Left ventricle myocardium superior (tissue), 1 donor: ENCODE results near the gene TFCP2L1. TPM values are rescaled to one million over a fixed set of nuclear protein-coding genes. Genes with fewer than 3 reads are reported as not detected.

Source experiments
- ATAC-seq: fragments of 200-7000 bp; cut with Tn5 transposase; one replicate; pipeline ENCODE4 v1.9.1; 2020; ENCODE audit warnings: mild to moderate bottlenecking, moderate library complexity
- DNase-seq: peaks from one replicate; pipeline ENCODE4 v3.0.0-alpha.2; 2020
- intact Hi-C: fragments of 100-400 bp; cut with micrococcal nuclease; formaldehyde crosslinking; loops from one replicate; pipeline ENCODE4 v1.11.0; 2022
- total RNA-seq: library from RNA; stranded (reverse); fragmentation: NEBNext Ultra II Directional; extraction: Animal tissue kit (Norgen Biotek cat#: 25700); gene quantifications from one replicate; pipeline ENCODE4 v1.2.1, GENCODE V29; 2021
- donor health status: DM: no; HTN: yes; CAD: no; lungs with severe emphysema.

TFCP2L1 gene
- total RNA-seq, 1 donor from 2014 or later: 0.17 TPM

DNA sequence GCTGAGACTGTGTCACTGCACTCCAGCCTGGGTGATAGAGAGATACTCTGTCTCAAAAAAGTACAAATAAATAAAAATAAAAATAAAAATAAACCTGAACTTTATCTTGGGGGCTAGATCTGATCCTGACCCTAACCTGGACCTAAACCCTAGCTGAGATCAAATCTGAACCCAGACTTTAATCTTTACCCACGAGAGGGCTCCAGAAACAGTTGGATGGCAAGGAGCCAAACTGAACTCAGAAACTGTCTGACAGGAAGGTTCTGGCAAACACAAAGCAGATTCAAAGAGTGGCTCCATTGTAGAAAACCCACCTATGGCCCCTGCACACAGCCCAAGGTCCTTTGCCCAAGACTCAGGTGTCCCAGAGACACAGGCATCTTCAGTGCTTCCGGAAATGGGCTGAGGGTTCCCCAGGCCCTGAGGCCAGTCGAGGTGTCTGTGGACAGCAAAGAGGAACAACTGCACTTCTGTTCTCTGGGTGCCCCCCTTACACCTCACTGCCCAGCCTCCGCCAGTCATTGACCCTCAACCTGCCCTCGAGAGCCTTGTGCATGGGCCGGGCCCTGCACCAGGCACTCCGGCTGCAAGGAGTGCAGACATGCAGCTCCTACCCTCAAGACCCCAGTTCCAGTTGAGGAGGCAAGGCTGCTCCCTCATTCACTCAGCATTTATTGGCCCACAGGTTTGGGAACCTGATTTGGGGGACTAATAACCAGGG, 95.2 kb downstream of the TFCP2L1 start:
- intact Hi-C loops: no loop called here
- ATAC-seq (no peak), DNase-seq (no peak)

DNA sequence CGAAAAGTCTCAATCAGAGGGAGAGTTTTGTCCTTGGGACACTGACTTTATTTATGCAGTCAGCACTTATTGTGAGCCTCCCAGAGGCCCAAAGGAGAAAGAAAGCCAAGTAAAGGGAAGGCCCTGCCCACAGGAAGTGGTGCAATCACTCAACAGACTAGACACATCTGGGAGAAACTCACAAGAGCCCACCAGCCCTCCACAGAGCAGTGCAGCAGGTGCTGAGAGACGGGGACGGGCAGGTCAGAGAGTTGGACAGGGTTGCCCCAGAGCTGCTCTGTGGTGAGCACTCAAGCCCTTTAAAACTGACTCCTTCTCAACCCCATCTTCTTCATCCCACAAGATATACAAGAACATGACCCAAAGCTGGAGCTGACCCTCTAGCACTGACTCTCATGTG, 96.0 kb downstream of the TFCP2L1 start:
- DNase-seq: no peak
- intact Hi-C loops: no loop called here
- peak; percentile 62 for ATAC-seq

DNA sequence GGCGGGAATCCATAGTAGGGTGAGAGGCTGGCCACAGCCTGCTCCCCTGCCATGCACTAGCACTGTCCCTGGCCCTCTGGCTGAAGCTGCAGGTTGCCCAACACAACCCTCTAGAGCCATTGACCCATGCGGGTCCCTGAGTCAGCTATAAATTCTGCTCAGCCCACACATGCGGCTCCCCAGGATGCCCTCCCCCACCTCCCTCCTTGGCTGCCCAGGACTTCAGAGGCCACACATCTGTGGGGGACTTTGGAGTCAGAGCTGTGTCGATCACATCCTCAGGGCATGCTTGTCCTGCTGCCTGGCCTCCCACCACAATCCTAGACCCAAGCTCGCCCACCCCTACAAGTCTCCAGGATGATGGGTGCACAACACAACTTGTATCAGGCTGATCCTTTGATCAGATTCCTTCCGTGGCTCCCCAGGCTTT, 97.0 kb downstream of the TFCP2L1 start:
- no peak for DNase-seq
- intact Hi-C loops: no loop called here
- no peak for ATAC-seq

DNA sequence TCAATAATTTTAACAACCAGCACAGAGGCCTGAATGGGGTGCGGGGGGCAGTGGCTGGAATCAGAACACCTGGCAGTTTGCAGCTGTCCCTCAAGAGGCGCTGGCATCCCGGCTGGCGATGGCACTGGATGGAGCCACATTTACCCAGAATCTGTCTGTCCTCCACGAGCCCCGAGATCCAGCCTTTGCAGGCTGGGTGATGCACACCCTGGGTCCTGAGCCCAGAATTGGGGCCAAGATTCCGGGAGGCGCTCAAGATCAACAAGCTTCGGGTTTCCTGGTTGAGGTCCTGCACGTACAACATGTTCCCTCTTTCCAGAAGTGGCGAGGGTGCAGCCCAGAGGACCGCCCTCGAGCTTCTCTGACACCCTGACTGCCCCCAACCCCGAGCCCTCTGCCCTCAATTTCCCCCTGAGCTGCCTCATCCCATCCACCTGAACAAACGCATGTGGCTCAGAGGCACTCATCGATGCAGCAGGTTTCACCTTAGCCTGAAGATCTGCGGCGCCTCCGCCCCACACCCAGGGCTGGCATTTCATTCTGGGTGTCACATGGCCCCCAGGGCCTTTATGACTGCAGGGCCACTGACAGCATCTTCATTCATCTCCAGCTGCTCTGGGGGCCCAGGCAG, 97.5 kb downstream of the TFCP2L1 start:
- ATAC-seq (no peak), DNase-seq (no peak)
- intact Hi-C loops: no loop called here

DNA sequence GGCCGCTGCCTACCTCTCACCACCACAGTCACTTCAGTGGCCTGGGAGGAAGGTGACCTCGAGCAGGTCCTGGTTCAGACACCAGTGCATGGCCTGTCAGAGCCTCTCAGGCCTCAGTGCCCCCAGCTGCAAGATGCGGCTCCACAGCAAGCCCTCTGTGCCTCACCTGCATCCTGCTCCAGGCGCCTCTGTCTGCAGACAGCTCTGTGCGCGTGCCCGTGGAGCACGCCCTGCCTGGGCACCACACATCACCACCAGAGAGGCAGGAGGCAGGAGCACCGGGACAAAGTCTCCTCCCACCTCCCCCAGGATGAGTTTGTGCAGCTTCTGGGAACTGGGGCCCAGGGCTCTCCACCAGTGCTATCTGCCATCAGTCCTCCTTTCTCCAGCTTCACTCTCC, 98.7 kb downstream of the TFCP2L1 start:
- intact Hi-C loops: no loop called here
- no peak for ATAC-seq
- no peak for DNase-seq

DNA sequence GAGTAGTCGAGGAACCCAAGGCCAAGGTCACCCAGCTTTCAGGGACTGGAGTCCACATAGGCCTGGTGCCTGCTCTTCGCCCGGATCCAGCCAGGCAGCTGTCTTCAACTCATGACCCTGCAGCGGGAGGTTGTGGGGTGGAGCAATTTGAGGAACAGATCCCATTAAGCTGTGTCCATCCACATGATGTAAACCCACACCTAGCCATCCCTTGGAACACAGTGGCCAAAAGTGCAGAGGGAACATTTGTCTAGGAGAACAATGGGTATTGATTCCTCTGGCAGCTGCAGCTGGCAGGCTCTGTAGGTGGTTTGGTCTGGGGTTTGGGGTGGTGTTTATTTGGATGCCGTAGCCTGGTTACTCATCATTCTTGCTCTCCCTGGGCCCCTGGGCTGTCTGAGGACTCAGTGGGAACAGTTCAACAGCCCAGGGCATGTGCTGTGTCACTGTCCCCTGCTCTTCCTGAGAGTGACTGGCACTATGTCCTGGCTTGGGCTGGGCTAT, 99.4 kb downstream of the TFCP2L1 start:
- peak; percentile 77 for ATAC-seq
- intact Hi-C loops: no loop called here
- no peak for DNase-seq

DNA sequence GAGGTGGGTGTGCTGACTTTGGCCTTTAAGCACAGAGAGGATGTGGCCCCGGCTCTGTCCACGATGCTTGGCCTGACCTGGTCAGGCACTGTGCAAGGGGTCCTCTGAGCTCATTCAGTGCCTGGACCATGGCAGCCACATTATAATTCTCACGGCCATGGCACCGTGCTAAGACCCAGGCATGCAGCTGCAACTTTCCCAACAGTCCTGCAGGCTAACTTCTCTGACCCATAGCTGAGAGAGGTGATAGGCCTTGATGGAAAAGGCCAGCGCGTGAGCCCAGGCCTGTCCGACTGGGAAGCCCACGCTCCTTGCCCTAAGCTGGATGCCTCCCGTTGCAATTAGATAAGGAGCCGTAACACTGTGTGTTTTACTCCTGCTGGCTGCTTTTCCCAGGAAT, 99.9 kb downstream of the TFCP2L1 start:
- intact Hi-C loops: no loop called here
- ATAC-seq: no peak
- DNase-seq: no peak

DNA sequence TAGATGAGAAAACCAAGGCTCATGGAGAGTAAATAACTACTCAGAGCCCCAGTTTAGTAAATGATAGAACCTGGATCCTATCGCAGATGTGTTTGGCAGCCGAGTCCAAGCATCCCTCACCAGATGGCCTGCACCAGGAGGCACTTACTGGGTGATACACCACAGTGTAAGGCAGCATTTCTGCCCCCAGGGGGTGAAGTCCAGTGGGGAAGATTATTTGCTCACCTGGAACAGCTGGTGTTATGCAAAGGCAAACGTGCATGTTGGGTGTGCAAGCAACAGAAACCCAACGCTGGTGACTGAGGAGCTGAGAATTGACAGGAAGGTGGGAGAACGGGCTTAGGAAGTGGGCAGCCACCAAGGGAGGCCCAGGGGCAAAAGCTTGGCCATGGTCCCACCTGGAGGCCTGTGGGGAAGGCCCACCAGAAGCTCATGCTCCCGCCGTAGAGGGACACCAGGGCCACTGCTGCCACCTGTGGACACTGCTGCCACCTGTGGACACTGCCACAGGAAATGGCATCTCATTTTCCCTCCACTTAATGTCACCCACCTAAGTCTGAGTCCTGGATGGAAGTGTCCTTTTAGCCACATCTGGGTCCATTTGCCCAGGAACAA, 100.6 kb downstream of the TFCP2L1 start:
- DNase-seq (no peak), ATAC-seq (no peak)
- intact Hi-C loops: no loop called here

DNA sequence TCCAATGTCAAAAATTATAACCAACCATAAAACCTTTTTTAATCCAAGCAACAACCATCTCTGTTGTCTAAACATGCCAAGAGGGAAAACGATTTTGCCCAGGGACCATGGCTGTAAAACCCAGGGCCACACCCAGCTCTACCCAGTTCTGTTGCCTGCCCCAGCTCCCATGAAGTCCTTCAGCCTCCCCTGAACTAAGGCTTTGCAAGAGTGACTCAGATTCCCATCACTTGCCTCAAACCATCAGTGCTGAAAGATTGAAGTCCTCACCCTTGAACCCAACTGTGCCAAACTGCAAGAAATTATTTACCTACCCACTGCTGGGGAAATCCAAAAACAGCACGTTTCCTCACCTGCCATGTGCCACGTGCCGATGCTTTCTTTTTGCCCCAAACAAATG, 102.5 kb downstream of the TFCP2L1 start:
- DNase-seq (no peak), ATAC-seq (no peak)
- intact Hi-C loops: no loop called here

DNA sequence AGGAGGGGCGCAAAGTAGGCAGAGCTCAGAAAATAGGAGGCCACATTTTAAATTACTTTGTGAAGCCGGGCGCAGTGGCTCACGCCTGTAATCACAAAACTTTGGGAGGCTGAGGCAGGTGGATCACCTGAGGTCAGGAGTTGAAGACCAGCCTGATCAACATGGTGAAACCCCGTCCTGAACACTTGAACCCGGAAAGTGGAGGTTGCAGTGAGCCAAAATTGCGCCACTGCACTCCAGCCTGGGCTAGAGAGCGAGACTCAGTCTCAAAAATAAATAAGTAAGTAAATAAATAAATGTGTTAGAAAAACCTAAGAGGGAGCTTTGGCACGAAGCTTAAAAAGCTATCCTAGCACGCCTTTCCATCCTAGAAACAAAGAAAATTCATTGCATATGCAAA, 105.5 kb downstream of the TFCP2L1 start:
- ATAC-seq: no peak
- DNase-seq: no peak
- intact Hi-C loops: no loop called here

DNA sequence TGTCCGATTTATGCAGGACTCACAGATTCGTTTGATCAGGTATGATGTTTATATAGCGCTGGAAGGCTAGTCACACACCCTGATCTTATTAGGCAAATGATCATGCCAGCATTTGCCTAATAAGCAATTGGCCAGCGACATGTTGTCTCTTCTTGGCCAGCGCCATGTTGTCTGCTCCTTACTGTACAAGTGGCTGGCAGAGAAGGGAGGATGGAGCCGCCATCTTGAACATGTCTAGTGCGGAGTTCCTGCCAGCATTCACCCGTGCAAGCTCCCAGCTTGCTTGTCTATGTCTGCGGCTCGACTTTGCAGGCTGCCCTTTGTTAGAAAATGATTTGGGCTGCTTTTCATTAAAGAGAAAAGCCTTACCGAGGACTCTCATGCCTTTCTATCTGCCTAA, 106.3 kb downstream of the TFCP2L1 start:
- ATAC-seq (no peak), DNase-seq (no peak)
- intact Hi-C loops: no loop called here

DNA sequence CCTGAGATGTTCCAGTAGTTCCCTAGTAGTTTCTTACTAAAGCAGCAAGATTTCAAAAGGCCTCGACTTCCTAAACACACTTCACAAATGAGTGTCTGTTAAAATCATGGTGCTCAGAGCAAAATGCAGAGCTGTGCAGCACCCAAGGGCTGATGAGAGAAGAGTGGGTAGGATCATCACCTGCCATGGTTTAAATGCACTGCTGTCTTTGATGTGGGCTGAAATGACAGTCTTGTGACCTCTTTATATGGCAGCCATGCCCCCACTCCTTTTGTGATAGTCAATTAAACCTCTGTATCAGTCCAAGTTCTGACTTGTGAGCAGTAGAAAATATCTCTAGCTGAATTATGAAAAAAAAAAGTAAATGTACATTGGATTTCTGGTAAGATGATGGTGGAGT, 107.1 kb downstream of the TFCP2L1 start:
- DNase-seq: no peak

DNA sequence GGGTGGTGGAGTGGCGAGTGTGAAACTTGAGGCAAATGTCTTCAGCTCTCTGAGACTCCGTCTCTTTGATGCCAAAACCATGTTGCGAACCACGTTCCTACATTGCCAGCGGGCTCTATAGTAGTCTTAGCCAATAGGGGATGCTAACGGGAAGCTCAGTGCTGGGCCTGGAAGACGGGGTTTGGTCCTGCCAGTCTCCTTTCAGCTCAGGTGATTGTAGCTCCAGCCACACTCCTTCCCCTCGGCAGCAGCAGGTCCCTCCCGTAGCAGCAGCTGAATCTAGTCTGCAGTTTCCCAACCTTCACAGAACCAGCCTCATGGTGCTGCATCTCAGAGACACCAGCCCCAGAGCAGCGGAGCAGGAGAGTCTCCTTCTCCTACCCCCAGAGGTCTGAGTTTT, 109.7 kb downstream of the TFCP2L1 start:
- ATAC-seq (peak; percentile 32), DNase-seq (no peak)
- intact Hi-C loops: no loop called here

More for the DNA sequence above, 107.1 kb downstream of the TFCP2L1 start:
- intact Hi-C loops: no loop called here
- no peak for ATAC-seq

DNA sequence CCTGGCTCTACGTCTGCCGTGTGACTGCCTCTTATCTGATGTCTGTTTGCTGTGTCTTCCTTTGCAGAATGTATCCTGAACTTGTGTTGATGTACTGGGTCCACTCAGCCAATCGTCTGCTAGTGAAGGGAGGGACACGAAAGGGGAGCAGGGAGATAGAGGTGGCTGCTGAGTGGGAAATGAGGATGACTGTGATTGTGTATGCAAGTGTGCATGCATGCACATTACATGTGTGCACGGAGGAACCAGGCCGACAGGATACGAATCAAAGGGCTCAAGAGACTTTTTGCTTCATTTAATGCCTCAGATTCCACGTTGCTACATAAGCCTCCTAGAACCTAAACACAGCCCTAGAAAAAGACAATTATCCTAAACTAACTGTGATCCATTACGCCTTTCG, 111.2 kb downstream of the TFCP2L1 start:
- ATAC-seq (no peak), DNase-seq (no peak)
- intact Hi-C loops: no loop called here

DNA sequence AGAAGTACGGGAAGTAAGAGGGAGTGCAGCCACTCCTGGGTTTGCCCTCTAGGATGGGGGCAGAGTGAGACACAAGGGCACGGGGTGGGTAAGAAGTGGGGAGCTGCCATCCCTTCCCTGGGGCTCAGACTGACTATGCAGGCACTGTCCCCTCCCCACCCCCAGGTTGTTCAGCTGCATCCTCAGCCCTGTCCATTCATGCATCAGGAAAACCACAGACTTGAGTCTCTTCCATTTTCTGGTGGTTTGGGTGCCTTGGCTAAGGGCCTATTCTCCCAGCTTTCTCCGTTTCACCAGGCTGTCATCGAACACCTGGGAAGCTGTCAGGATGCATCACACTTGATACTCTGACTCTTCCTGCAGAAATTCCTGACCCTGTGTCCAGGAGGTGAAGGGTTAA, 111.9 kb downstream of the TFCP2L1 start:
- intact Hi-C loops: no loop called here
- DNase-seq: no peak
- ATAC-seq: no peak

DNA sequence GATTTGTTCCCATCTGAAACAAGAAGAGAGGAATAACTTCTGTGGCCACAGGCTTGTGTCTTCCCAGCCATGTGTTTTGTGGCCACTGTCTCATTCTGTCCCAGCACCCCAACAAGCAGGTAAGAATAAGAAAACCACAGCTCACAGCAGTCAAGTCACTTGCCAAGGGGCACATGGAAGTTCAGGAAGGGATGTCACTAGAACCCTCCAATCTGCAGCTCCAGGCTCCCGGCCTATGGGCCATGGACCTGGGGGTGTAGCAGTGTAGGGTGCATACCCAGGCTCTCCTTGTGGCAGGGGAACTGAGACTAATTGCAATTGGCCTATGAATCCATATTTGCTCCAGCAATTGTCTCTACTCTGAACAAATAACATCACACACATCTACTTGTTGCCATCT, 112.5 kb downstream of the TFCP2L1 start:
- no peak for DNase-seq
- ATAC-seq: no peak
- intact Hi-C loops: no loop called here

DNA sequence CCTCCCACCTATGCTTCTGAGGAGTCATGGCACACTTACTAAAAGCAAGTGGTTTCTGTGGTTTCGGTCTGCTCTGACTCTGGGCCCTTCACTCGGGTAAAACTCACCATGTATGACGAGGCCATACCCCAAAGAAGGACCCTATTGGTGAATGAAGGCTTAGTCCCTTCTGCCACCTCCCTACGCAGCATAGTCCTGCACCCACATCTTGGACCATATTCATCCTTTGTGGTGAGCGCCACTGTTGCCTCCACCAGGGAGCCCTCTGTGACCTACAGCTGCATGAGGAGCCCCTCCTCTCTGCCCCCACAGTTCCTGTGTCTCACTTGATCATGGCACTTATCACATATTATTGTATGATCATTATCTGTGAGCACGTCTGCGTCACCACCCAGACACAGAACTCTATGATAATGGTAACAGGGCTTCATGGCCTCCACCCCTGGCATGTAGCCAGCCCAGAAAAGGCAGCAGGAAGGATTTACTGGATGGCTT, 113.3 kb downstream of the TFCP2L1 start:
- no peak for DNase-seq
- ATAC-seq: no peak
- intact Hi-C loops: no loop called here

DNA sequence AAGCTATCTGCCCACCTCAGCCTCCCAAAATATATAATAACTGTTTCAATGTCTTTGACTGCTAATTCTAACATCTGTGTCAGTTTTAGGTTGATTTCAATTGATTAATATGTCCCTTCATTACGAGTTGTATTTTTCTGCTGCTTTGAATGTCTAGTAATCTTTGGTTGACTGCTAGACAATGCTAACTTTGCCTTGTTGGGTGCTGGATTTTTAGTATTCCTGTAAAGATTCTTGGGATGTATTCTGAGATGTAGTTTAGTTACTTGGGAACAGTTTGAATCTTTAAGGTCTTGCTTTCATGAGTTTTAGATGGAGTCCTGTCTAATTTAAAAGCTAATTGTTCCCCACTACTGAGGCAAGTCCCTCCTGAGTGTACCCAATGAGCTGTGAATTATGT, 114.4 kb downstream of the TFCP2L1 start:
- no peak for ATAC-seq
- DNase-seq: no peak
- intact Hi-C loops: no loop called here

DNA sequence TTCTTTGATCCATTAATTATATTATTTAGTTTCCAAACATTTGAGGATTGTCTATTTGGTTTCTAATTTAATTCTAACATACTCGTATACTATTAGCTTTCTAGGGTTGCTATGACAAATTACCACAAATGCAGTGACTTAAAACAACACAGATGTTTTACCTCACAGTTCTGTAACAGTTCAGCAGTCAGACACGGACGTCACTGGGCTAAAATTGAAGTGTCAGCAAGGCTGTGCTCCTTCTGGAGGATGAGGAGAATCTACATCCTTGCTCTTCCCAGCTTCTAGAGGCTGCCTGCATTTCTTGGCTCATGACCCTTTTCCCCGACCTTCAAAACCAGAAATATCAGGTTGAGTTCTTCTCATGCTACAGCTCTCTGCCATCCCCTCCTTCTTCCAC, 117.6 kb downstream of the TFCP2L1 start:
- intact Hi-C loops: no loop called here
- no peak for ATAC-seq
- DNase-seq: no peak
